Tibial artery (tissue), 4 donors: Measurements from ENCODE around the gene TM9SF4.
A peak's percentile ranks its signal among the peaks of the same experiment; 100 is the strongest.

Experiments used
- DNase-seq, 2 donors: peaks; one replicate each; pipeline ENCODE4 v3.0.0-alpha.2; 2019
- H3K27ac ChIP-seq, 2 donors: fragments of 200-600 bp; sonication (generic) in 1 of 2; 1 replicate in 1 of 2; 2 replicates in 1 of 2; pipeline ENCODE4 v1.5.1; 2018 to 2019; ENCODE audit warnings: mild to moderate bottlenecking in 1 of 2
- H3K27me3 ChIP-seq, 2 donors: fragments of 200-600 bp; sonication (generic) in 1 of 2; one replicate each; pipeline versions ENCODE4 v1.5.1 to v1.6.0; 2016 to 2019
- H3K36me3 ChIP-seq, 3 donors: fragments of 200-600 bp; sonication (generic) in 2 of 3; one replicate each; pipeline ENCODE4 v1.5.1; 2016 to 2019; ENCODE audit warnings: mild to moderate bottlenecking in 2 of 3
- H3K4me1 ChIP-seq, 4 donors: fragments of 200-600 bp; sonication (generic) in 2 of 4; 1 replicate in 3 of 4; 2 replicates in 1 of 4; pipeline ENCODE4 v1.5.1; 2016 to 2019
- H3K4me3 ChIP-seq, 2 donors: fragments of 200-600 bp; sonication (generic) in 1 of 2; 1 replicate in 1 of 2; 2 replicates in 1 of 2; pipeline ENCODE4 v1.5.1; 2018 to 2019; ENCODE audit warnings: mild to moderate bottlenecking in 2 of 2
- H3K9me3 ChIP-seq, 3 donors: fragments of 200-600 bp; sonication (generic) in 1 of 3; one replicate each; pipeline ENCODE4 v1.5.1; 2016 to 2019
- intact Hi-C: fragments of 100-400 bp; cut with DNase I; formaldehyde crosslinking; loops from one replicate; pipeline ENCODE4 v1.15.0; 2023; ENCODE audit warnings: low total_unique reads
- TF ChIP-seq, protein P1 (sequence below), 2 experiments: fragments of 200-600 bp in 1 of 2; fragments of 450-650 bp in 1 of 2; IDR thresholded peaks; one replicate each; pipeline ENCODE4 v1.5.1; 2017 to 2019; ENCODE audit warnings: antibody characterized with exemption in 2 of 2, mild to moderate bottlenecking in 1 of 2, moderate library complexity in 1 of 2

TM9SF4 gene

DNA sequence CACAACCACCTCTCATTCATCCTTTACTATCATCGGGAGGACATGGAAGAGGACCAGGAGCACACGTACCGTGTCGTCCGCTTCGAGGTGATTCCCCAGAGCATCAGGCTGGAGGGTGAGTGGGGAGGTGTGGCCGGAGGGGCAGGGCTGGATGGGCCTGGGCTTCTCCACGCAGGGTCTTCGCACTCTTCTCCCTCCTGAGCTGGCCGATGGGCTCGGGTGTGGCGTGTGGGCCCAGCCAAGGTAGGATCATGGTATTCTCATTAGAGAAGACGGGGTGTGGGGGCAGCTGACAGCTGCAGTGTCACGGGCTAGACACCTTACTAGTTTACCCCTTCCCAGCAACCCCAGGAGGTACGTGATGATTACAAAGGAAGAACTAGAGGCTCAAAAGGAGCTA is 33.5 kb downstream of the TM9SF4 start:
- no peaks in the 10 kb centered on the region for H3K9me3 ChIP-seq
- TF ChIP-seq, protein P1, sequence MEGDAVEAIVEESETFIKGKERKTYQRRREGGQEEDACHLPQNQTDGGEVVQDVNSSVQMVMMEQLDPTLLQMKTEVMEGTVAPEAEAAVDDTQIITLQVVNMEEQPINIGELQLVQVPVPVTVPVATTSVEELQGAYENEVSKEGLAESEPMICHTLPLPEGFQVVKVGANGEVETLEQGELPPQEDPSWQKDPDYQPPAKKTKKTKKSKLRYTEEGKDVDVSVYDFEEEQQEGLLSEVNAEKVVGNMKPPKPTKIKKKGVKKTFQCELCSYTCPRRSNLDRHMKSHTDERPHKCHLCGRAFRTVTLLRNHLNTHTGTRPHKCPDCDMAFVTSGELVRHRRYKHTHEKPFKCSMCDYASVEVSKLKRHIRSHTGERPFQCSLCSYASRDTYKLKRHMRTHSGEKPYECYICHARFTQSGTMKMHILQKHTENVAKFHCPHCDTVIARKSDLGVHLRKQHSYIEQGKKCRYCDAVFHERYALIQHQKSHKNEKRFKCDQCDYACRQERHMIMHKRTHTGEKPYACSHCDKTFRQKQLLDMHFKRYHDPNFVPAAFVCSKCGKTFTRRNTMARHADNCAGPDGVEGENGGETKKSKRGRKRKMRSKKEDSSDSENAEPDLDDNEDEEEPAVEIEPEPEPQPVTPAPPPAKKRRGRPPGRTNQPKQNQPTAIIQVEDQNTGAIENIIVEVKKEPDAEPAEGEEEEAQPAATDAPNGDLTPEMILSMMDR (IDR thresholded peaks at IDR 0.05): no peak
- intact Hi-C loops: no loop called here
- peaks cover 90 to 98% (median 94%) of the 10 kb centered on the region in 3 donors for H3K36me3 ChIP-seq
- H3K4me1 ChIP-seq: no peaks in the 10 kb centered on the region
- DNase-seq: peak in 1 of 2 donors; percentile 7
- H3K4me3 ChIP-seq: no peak overlapping the region
- H3K27me3 ChIP-seq: no peaks in the 10 kb centered on the region
- H3K27ac ChIP-seq: no peak overlapping the region

DNA sequence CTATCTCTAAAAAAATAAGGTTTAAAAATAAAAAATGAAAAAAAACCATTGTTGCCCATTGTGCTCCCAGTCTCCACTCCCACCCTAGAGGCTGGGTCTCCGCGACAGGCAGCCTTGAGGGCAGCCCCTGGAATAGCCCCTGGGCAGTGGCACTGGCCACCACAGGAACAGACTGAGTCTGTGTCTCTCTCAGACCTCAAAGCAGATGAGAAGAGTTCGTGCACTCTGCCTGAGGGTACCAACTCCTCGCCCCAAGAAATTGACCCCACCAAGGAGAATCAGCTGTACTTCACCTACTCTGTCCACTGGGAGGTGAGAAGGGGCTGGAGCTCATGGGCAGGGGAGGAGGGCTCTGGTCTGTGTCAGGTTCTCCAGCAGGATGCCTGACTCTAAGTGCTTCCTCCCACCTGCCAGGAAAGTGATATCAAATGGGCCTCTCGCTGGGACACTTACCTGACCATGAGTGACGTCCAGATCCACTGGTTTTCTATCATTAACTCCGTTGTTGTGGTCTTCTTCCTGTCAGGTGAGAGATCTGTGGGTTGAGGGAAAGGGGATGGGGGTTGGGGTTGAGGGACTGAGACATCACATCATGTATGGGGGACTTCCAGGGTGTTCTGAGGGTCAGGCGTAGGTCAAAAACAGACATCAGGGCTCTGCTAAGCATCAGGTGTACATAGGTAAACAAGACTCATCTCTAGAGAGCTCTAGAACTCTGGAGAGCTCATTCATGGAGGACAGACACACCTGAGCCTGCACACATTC is 35.6 kb downstream of the TM9SF4 start:
- H3K36me3 ChIP-seq: peaks cover 83 to 97% (median 90%) of the 10 kb centered on the region in 3 donors
- intact Hi-C loops: no loop called here

GRCh38 chr20:32149566-32150170 is 40.2 kb downstream of the TM9SF4 start:
- H3K4me3 ChIP-seq: no peak overlapping the region
- peaks cover 57 to 98% (median 87%) of the 10 kb centered on the region in 3 donors for H3K36me3 ChIP-seq
- no peak for DNase-seq
- H3K9me3 ChIP-seq: no peaks in the 10 kb centered on the region
- no peaks in the 10 kb centered on the region for H3K27me3 ChIP-seq
- TF ChIP-seq, protein P1 (IDR thresholded peaks at IDR 0.05): no peak
- H3K27ac ChIP-seq: no peak overlapping the region
- peaks cover 0 to under 1% (median under 1%) of the 10 kb centered on the region in 4 donors for H3K4me1 ChIP-seq
- intact Hi-C loops: no loop called here

More for the DNA sequence above, 35.6 kb downstream of the TM9SF4 start:
- DNase-seq: no peak
- Histone ChIP-seq H3K9me3 (no peaks in the 10 kb centered on the region), H3K27ac (no peak overlapping the region), H3K27me3 (no peaks in the 10 kb centered on the region), H3K4me3 (no peak overlapping the region), H3K4me1 (no peaks in the 10 kb centered on the region)
- TF ChIP-seq, protein P1 (IDR thresholded peaks at IDR 0.05): no peak

DNA sequence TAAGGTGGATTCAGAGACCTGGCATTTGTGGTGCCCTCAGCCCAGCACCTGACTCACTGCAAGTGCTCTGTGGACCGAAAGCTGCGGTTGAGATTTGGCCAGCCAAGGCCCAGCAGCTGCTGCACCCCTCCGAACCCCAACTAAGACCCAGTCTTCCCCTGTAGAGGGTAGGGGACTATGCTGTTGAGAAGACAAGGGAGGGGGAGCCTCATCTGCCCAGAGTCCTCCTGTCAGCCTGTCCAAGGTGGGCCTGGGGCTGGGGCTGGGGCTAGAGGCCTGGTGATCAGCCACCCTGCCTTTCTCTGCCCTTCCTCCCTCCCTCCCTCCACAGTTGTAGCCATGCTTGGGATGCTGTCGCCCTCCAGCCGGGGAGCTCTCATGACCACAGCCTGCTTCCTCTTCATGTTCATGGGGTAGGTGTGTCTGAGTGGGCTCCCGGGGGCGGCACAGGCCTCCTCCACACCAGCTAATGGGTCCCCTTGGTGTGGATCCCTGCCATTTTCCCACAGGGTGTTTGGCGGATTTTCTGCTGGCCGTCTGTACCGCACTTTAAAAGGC is 40.9 kb downstream of the TM9SF4 start:
- intact Hi-C loops: no loop called here
- Histone ChIP-seq H3K4me3 (no peak overlapping the region), H3K27ac (no peak overlapping the region), H3K36me3 (peaks cover 50 to 97% (median 80%) of the 10 kb centered on the region in 3 donors), H3K9me3 (no peaks in the 10 kb centered on the region), H3K4me1 (peaks cover 0 to 6% (median 2%) of the 10 kb centered on the region in 4 donors), H3K27me3 (no peaks in the 10 kb centered on the region)
- TF ChIP-seq, protein P1 (IDR thresholded peaks at IDR 0.05): no peak
- no peak for DNase-seq

GRCh38 chr20:32152421-32153155 is 43.1 kb downstream of the TM9SF4 start:
- intact Hi-C loops: no loop called here
- no peaks in the 10 kb centered on the region for H3K9me3 ChIP-seq
- peak in 1 of 2 donors; percentile 27 for DNase-seq
- peaks cover 0 to 7% (median 2%) of the 10 kb centered on the region in 4 donors for H3K4me1 ChIP-seq
- H3K36me3 ChIP-seq: peaks cover 32 to 89% (median 67%) of the 10 kb centered on the region in 3 donors
- H3K27ac ChIP-seq: no peak overlapping the region
- H3K27me3 ChIP-seq: no peaks in the 10 kb centered on the region
- H3K4me3 ChIP-seq: no peak overlapping the region
- TF ChIP-seq, protein P1 (IDR thresholded peaks at IDR 0.05): no peak
